ENCODE measurements around the gene NANP.

The NANP gene

DNA sequence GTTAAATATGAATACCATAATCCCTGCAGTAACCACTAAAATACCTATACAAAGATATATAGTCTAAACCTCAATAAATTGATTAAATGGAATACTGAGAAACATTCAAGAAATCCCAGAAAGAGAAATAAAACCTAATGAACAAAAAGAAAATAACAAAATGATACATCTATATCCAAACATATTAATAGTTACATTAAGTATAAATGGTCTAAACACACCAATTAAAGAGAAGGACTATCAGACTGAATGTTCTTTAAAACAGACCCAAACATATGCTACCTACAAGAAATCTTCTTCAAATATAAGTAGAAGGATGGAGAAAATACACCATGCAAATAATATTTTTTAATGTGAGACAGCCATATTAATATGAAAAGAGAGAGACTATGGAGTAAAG lies 60.5 kb downstream of the NANP start:
- H3K4me3 ChIP-seq (ENCODE audit: low read depth, low read length): no peak overlapping the region
- no peak for DNase-seq (ENCODE audit: low read depth, low spot score)
- in situ Hi-C loops (cut with HindIII; ENCODE audit: low sequenced_read_pairs): no loop called here
- TF ChIP-seq, protein P1, sequence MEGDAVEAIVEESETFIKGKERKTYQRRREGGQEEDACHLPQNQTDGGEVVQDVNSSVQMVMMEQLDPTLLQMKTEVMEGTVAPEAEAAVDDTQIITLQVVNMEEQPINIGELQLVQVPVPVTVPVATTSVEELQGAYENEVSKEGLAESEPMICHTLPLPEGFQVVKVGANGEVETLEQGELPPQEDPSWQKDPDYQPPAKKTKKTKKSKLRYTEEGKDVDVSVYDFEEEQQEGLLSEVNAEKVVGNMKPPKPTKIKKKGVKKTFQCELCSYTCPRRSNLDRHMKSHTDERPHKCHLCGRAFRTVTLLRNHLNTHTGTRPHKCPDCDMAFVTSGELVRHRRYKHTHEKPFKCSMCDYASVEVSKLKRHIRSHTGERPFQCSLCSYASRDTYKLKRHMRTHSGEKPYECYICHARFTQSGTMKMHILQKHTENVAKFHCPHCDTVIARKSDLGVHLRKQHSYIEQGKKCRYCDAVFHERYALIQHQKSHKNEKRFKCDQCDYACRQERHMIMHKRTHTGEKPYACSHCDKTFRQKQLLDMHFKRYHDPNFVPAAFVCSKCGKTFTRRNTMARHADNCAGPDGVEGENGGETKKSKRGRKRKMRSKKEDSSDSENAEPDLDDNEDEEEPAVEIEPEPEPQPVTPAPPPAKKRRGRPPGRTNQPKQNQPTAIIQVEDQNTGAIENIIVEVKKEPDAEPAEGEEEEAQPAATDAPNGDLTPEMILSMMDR (IDR thresholded peaks at IDR 0.05; ENCODE audit: low read depth, low read length): no peak

Measured in astrocyte of the spinal cord (primary cell).